Measurements from ENCODE around the gene MINDY2.
"Not testable (repeated sequence)": the region's sequence is repeated elsewhere in the genome, so short reads cannot be mapped to it uniquely, and the experiment has no call there.

Gene MINDY2

GRCh38 chr15:58752716-58753115, 18.4 kb upstream of the MINDY2 start:
- no peak for DNase-seq

- DNase-seq: no peak
Measured at GRCh38 chr15:58755350-58755749, 15.8 kb upstream of the MINDY2 start.

- no peak for DNase-seq
Measured at GRCh38 chr15:58755956-58756355, 15.1 kb upstream of the MINDY2 start.

GRCh38 chr15:58758141-58758540, 13.0 kb upstream of the MINDY2 start:
- DNase-seq: no peak

- DNase-seq: no peak
Measured at GRCh38 chr15:58760385-58761009, 10.6 kb upstream of the MINDY2 start.

GRCh38 chr15:58761010-58761388, 10.1 kb upstream of the MINDY2 start:
- no peak for DNase-seq

- no peak for DNase-seq
Measured at GRCh38 chr15:58762285-58762684, 8.8 kb upstream of the MINDY2 start.

- DNase-seq: no peak
Measured at GRCh38 chr15:58762731-58763130, 8.4 kb upstream of the MINDY2 start.

- DNase-seq: no peak
Measured at GRCh38 chr15:58764468-58764867, 6.6 kb upstream of the MINDY2 start.

GRCh38 chr15:58766290-58766689, 4.8 kb upstream of the MINDY2 start:
- DNase-seq: no peak

GRCh38 chr15:58768601-58769004, 2.5 kb upstream of the MINDY2 start:
- DNase-seq: not testable (repeated sequence)

- peak; percentile 72 for DNase-seq
Measured at GRCh38 chr15:58770519-58770856, 614 bp upstream of the MINDY2 start.

GRCh38 chr15:58771621-58772250, 634 bp downstream of the MINDY2 start:
- peak; percentile 19 for DNase-seq

- DNase-seq: no peak
Measured at GRCh38 chr15:58773024-58773423, 1.9 kb downstream of the MINDY2 start.

GRCh38 chr15:58775402-58775801, 4.3 kb downstream of the MINDY2 start:
- DNase-seq: no peak

GRCh38 chr15:58777107-58777506, 6.0 kb downstream of the MINDY2 start:
- DNase-seq: no peak

- DNase-seq: peak; percentile 59
Measured at GRCh38 chr15:58779554-58779953, 8.5 kb downstream of the MINDY2 start.

GRCh38 chr15:58785355-58785754, 14.3 kb downstream of the MINDY2 start:
- DNase-seq: no peak

- no peak for DNase-seq
Measured at GRCh38 chr15:58788056-58788710, 17.1 kb downstream of the MINDY2 start.

- peak; percentile 100 for DNase-seq
Measured at GRCh38 chr15:58793862-58794261, 22.8 kb downstream of the MINDY2 start.

GRCh38 chr15:58795825-58796224, 24.7 kb downstream of the MINDY2 start:
- no peak for DNase-seq

GRCh38 chr15:58797505-58797904, 26.4 kb downstream of the MINDY2 start:
- DNase-seq: no peak

- no peak for DNase-seq
Measured at GRCh38 chr15:58805095-58805494, 34.0 kb downstream of the MINDY2 start.

GRCh38 chr15:58823267-58823666, 52.2 kb downstream of the MINDY2 start:
- DNase-seq: not testable (repeated sequence)

- DNase-seq: no peak
Measured at GRCh38 chr15:58830556-58830955, 59.5 kb downstream of the MINDY2 start.

Data from NCI-H226 (cell line).